Mucosa of descending colon (tissue), 3 donors: ENCODE data around the gene ZNF684. TPM values are rescaled to one million over a fixed set of nuclear protein-coding genes. Genes with fewer than 3 reads are reported as not detected.

Experiments
- ATAC-seq: fragments of 200-7000 bp; cut with Tn5 transposase; one replicate; pipeline ENCODE4 v1.9.1; 2020; ENCODE audit warnings: mild to moderate bottlenecking, moderate library complexity
- DNase-seq, 3 donors: peaks; one replicate each; pipeline ENCODE4 v3.0.0-alpha.2; 2020
- H3K36me3 ChIP-seq: fragments of 200-600 bp; one replicate; pipeline ENCODE4 v1.8.0; 2021; ENCODE audit warnings: low read depth, mild to moderate bottlenecking
- H3K4me1 ChIP-seq: fragments of 200-600 bp; one replicate; pipeline ENCODE4 v1.8.0; 2021; ENCODE audit warnings: low read depth, mild to moderate bottlenecking
- H3K4me3 ChIP-seq: fragments of 200-600 bp; one replicate; pipeline ENCODE4 v1.8.0; 2021; ENCODE audit warnings: mild to moderate bottlenecking
- H3K9me3 ChIP-seq: fragments of 200-600 bp; one replicate; pipeline ENCODE4 v1.8.0; 2021; ENCODE audit warnings: mild to moderate bottlenecking
- intact Hi-C, 2 donors: fragments of 100-400 bp; cut with DNase I in 1 of 2; cut with micrococcal nuclease in 1 of 2; formaldehyde crosslinking; loops; one replicate each; pipeline versions ENCODE4 v1.11.0 to v1.11.1; 2022; cut with DNase I, micrococcal nuclease
- total RNA-seq, 3 donors: library from RNA; stranded (reverse); fragmentation: NEBNext Ultra II Directional in 2 of 3; extraction: Animal tissue kit (Norgen Biotek cat#: 25700) in 2 of 3; gene quantifications; one replicate each; pipeline versions ENCODE4 v1.2.1 to v1.2.4, GENCODE V29; 2021 to 2023
- TF ChIP-seq, protein P1 (sequence below): fragments of 200-600 bp; IDR thresholded peaks from one replicate; pipeline ENCODE4 v1.8.0; 2022; ENCODE audit warnings: antibody characterized with exemption, mild to moderate bottlenecking
- donor health status: DM: no; HTN: no; CAD: no; lungs with moderate emphysema.
- donor health status: DM: no; HTN: no; CAD: no.
- donor health status: DM: no; HTN: yes; CAD: no.

The ZNF684 gene
- total RNA-seq, 3 donors from 2014 or later: 5.1 to 6.7 (median 6.1) TPM

DNA sequence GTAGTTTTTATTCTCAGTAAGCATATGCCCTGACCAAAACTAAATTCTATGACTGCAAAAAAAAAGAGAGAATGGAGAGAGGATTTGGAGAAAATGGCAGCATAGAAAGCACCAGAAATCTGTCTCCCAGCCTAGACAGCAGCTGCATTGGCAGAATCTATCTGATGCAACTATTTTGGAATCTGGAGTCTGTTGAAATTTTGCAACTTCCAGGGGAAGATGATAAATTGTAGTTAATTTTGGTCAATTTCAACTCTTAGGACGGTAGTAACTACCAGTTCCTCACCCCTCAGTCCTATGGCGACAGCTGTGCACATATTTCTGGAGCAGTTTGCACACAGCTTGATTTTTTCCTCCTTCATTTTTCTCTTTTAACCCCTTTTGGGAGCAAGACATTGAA is 11.9 kb upstream of the ZNF684 start:
- no peak for DNase-seq
- Histone ChIP-seq H3K4me1 (no peaks in the 10 kb centered on the region), H3K36me3 (no peaks in the 10 kb centered on the region), H3K9me3 (peaks cover 51% of the 10 kb centered on the region), H3K4me3 (no peak overlapping the region)
- intact Hi-C loops: no loop called here
- ATAC-seq: no peak
- TF ChIP-seq, protein P1, sequence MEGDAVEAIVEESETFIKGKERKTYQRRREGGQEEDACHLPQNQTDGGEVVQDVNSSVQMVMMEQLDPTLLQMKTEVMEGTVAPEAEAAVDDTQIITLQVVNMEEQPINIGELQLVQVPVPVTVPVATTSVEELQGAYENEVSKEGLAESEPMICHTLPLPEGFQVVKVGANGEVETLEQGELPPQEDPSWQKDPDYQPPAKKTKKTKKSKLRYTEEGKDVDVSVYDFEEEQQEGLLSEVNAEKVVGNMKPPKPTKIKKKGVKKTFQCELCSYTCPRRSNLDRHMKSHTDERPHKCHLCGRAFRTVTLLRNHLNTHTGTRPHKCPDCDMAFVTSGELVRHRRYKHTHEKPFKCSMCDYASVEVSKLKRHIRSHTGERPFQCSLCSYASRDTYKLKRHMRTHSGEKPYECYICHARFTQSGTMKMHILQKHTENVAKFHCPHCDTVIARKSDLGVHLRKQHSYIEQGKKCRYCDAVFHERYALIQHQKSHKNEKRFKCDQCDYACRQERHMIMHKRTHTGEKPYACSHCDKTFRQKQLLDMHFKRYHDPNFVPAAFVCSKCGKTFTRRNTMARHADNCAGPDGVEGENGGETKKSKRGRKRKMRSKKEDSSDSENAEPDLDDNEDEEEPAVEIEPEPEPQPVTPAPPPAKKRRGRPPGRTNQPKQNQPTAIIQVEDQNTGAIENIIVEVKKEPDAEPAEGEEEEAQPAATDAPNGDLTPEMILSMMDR: no peak

- no peaks in the 10 kb centered on the region for H3K36me3 ChIP-seq
- H3K4me3 ChIP-seq: peak overlapping the region; percentile 24
- ATAC-seq (no peak), DNase-seq (no peak)
- H3K9me3 ChIP-seq: peaks cover 5% of the 10 kb centered on the region
- TF ChIP-seq, protein P1: no peak
- intact Hi-C loops: no loop called here
- H3K4me1 ChIP-seq: peaks cover 6% of the 10 kb centered on the region
Measured at GRCh38 chr1:40530735-40531380, 579 bp upstream of the ZNF684 start.

GRCh38 chr1:40532062-40532389 is 589 bp downstream of the ZNF684 start:
- Histone ChIP-seq H3K4me3 (peak overlapping the region; percentile 24), H3K4me1 (peaks cover 6% of the 10 kb centered on the region), H3K9me3 (no peaks in the 10 kb centered on the region), H3K36me3 (no peaks in the 10 kb centered on the region)
- intact Hi-C loops: no loop called here
- ATAC-seq (no peak), DNase-seq (no peak)
- TF ChIP-seq, protein P1: no peak

- peak in 1 of 3 donors; percentile 54 for DNase-seq
- peaks cover 6% of the 10 kb centered on the region for H3K4me1 ChIP-seq
- no peak overlapping the region for H3K4me3 ChIP-seq
- ATAC-seq: peak; percentile 60
- intact Hi-C loops: no loop called here
- no peaks in the 10 kb centered on the region for H3K9me3 ChIP-seq
- no peaks in the 10 kb centered on the region for H3K36me3 ChIP-seq
- TF ChIP-seq, protein P1: peak; percentile 2
Measured at GRCh38 chr1:40532844-40533424, 1.5 kb downstream of the ZNF684 start.

DNA sequence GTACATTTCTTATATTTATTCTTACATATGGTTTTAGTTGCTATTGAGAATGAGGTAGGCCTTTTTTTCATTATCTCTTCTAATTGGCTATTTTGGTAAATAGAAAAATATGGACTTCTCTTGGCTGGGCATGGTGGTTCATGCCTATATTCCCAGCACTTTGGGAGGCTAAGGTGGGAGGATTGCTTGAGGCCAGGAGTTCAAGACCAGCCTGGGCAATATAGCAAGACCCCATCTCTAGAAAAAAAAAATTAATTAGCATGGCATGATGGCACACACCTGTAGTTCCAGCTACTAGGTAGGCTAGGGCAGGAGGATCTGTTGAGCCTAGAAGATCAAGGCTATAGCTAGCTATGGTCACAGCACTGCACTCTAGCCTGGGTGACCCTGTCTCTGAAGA is 3.2 kb downstream of the ZNF684 start:
- TF ChIP-seq, protein P1: no peak
- Histone ChIP-seq H3K9me3 (no peaks in the 10 kb centered on the region), H3K4me1 (peaks cover 6% of the 10 kb centered on the region), H3K4me3 (no peak overlapping the region), H3K36me3 (no peaks in the 10 kb centered on the region)
- no peak for ATAC-seq
- intact Hi-C loops: no loop called here
- DNase-seq: no peak
